Gastroesophageal sphincter (tissue), 4 donors: ENCODE results near the gene STOX2. TPM values are rescaled to one million over a fixed set of nuclear protein-coding genes. Genes with fewer than 3 reads are reported as not detected.
"Not testable (repeated sequence)": the region's sequence is repeated elsewhere in the genome, so short reads cannot be mapped to it uniquely, and the experiment has no call there.

Experiments used
- ATAC-seq: fragments of 150-250 bp; one replicate; pipeline ENCODE4 v1.9.1; 2016; ENCODE audit warnings: mild to moderate bottlenecking, moderate library complexity
- H3K27ac ChIP-seq, 4 donors: fragments of 200-600 bp; sonication (generic) in 3 of 4; 1 replicate in 3 of 4; 2 replicates in 1 of 4; pipeline ENCODE4 v1.5.1; 2016 to 2019
- H3K27me3 ChIP-seq: fragments of 200-600 bp; sonication (generic); one replicate; pipeline ENCODE4 v1.5.1; 2019
- H3K36me3 ChIP-seq, 2 donors: fragments of 200-600 bp; sonication (generic); one replicate each; pipeline ENCODE4 v1.5.1; 2019; ENCODE audit warnings: control low read depth in 1 of 2
- H3K4me1 ChIP-seq, 3 donors: fragments of 200-600 bp; sonication (generic); 1 replicate in 2 of 3; 2 replicates in 1 of 3; pipeline ENCODE4 v1.5.1; 2016 to 2019; ENCODE audit warnings: control low read depth in 2 of 3
- H3K4me3 ChIP-seq, 2 donors: fragments of 200-600 bp; sonication (generic); one replicate each; pipeline ENCODE4 v1.5.1; 2019; ENCODE audit warnings: mild to moderate bottlenecking in 1 of 2, moderate library complexity in 1 of 2
- H3K9me3 ChIP-seq, 3 donors: fragments of 200-600 bp; sonication (generic); one replicate each; pipeline ENCODE4 v1.5.1; 2017 to 2019; ENCODE audit warnings: control low read depth in 2 of 3
- CTCF ChIP-seq, 4 experiments: fragments of 200-600 bp in 2 of 4; fragments of 450-650 bp in 2 of 4; sonication (generic) in 1 of 4; IDR thresholded peaks; one replicate each; pipeline ENCODE4 v1.5.1; 2017 to 2019; ENCODE audit warnings: antibody characterized with exemption in 4 of 4, mild to moderate bottlenecking in 2 of 4, moderate library complexity in 2 of 4
- EP300 ChIP-seq: sonication (generic); formaldehyde crosslinking; IDR thresholded peaks from one replicate; pipeline ENCODE4 v1.6.1; 2017; ENCODE audit warnings: antibody characterized with exemption, mild to moderate bottlenecking
- POLR2A ChIP-seq, 2 donors: fragments of 450-650 bp; IDR thresholded peaks; one replicate each; pipeline ENCODE4 v1.6.1; 2017; ENCODE audit warnings: antibody characterized with exemption in 2 of 2, mild to moderate bottlenecking in 2 of 2, moderate library complexity in 1 of 2
- POLR2AphosphoS5 ChIP-seq: sonication (generic); formaldehyde crosslinking; IDR thresholded peaks from one replicate; pipeline ENCODE4 v1.6.1; 2017; ENCODE audit warnings: antibody characterized with exemption
- WGBS, 2 donors: methylation state at CpG; one replicate each; pipeline ENCODE4 v1.1.5; 2018; ENCODE audit warnings: low coverage in 1 of 2; 5-methylcytosine and 5-hydroxymethylcytosine counted together
- total RNA-seq, 4 donors: library from RNA; depleted of rRNA; stranded (reverse); fragments of >200 nt; gene quantifications; one replicate each; pipeline ENCODE4 v1.1.0, GENCODE V29; 2016

The STOX2 gene
- total RNA-seq, 4 donors from 2014 or later: 7.5 to 25.4 (median 11.2) TPM

DNA sequence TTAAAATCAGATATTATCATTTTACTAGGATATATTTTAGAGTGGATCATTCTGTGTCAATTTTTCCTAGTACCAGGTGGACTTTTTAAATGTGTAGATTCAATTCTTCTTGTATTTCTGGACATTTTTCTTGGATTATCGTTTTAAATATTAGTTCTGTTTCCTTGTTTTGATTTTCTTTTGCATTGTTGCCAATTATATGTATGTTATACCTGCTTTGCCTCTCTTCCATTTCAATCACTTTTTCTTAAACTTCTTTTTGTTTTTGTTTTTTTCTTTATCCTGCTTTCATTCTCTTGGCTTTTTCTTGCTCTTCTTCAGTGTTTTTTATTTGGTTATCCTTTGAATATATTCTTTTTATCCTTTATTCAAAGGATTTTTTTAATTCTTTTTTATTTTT, 141.0 kb downstream of the STOX2 start:
- Histone ChIP-seq H3K36me3 (no peaks in the 10 kb centered on the region), H3K27ac (no peak overlapping the region), H3K27me3 (peaks cover 4% of the 10 kb centered on the region), H3K4me3 (no peak overlapping the region), H3K9me3 (peaks cover 0 to 30% (median 0%) of the 10 kb centered on the region in 3 donors), H3K4me1 (no peaks in the 10 kb centered on the region)
- WGBS, 2 donors: 69% methylated on average over 1 of the region's 1 CpG; no CpG with 5 or more reads in 1 of the 2 donors
- no peak for ATAC-seq
- no peak for TF ChIP-seq CTCF (IDR thresholded peaks at IDR 0.05)
- no peak for TF ChIP-seq POLR2AphosphoS5
- no peak for TF ChIP-seq POLR2A (IDR thresholded peaks at IDR 0.05)
- no peak for TF ChIP-seq EP300

- not testable (repeated sequence) for H3K4me1 ChIP-seq, ATAC-seq, H3K27ac ChIP-seq, H3K27me3 ChIP-seq, H3K36me3 ChIP-seq, H3K4me3 ChIP-seq
- peaks cover 0 to 19% (median 0%) of the 10 kb centered on the region in 3 donors for H3K9me3 ChIP-seq
- 96% methylated on average over 3 of the region's 4 CpGs for WGBS, 2 donors
Observed at GRCh38 chr4:184051262-184051661, 146.2 kb downstream of the STOX2 start.

DNA sequence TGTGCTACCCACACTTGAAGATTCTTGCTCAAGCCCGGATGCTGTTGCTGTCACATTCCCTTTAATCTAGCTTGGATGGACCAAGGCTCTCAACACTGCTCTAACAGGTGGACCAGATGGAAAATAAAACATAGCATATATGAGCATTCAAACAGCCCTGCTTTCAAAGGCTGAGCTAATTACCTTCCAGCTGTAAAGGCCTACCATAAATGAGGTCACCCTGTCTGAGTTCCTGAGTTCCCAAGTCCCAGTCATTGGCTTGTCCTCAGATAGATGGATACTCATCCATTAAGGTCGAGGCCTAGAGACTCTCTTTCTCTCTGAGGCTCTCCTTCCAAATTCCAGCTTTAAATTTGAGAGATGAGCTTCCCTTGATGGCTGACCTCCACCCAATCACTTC, 147.5 kb downstream of the STOX2 start:
- H3K4me1 ChIP-seq: no peaks in the 10 kb centered on the region
- no peak overlapping the region for H3K27ac ChIP-seq
- H3K27me3 ChIP-seq: no peaks in the 10 kb centered on the region
- no peak for ATAC-seq
- WGBS, 2 donors: 71 to 100% methylated on average over 1 of the region's 2 CpGs
- H3K4me3 ChIP-seq: no peak overlapping the region
- H3K36me3 ChIP-seq: no peaks in the 10 kb centered on the region
- peaks cover 0 to 7% (median 0%) of the 10 kb centered on the region in 3 donors for H3K9me3 ChIP-seq
- TF ChIP-seq CTCF (IDR thresholded peaks at IDR 0.05) (no peak), POLR2AphosphoS5 (no peak), EP300 (no peak), POLR2A (IDR thresholded peaks at IDR 0.05) (no peak)

DNA sequence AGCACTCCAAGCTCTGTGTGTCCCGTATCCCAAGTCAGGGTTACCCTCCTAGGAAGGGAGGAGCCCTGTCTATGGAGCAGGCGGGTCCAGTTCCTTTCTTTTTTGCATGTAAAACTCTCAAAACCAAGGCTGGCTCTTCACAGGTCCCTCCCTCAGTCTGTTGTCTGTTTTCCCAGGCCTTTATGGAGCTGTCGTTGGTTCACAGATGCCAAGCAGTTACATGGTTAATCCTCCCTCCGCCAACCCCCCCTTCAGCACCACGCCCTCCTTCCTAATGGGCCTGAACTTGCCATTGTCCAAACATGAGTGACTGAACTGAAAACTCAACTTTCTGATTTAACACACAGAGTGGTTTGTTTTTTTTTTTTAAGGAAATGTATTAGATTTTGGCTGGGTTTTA, 148.3 kb downstream of the STOX2 start:
- no peaks in the 10 kb centered on the region for H3K4me1 ChIP-seq
- ATAC-seq: no peak
- no peak overlapping the region for H3K4me3 ChIP-seq
- no peaks in the 10 kb centered on the region for H3K27me3 ChIP-seq
- TF ChIP-seq POLR2A (IDR thresholded peaks at IDR 0.05) (no peak), CTCF (IDR thresholded peaks at IDR 0.05) (no peak), EP300 (no peak), POLR2AphosphoS5 (no peak)
- 98% methylated on average over 5 of the region's 5 CpGs; no CpG with 5 or more reads in 1 of the 2 donors for WGBS, 2 donors
- no peak overlapping the region for H3K27ac ChIP-seq
- no peaks in the 10 kb centered on the region for H3K36me3 ChIP-seq
- H3K9me3 ChIP-seq: peaks cover 0 to 7% (median 0%) of the 10 kb centered on the region in 3 donors

- no peak overlapping the region for H3K27ac ChIP-seq
- TF ChIP-seq POLR2AphosphoS5 (no peak), POLR2A (IDR thresholded peaks at IDR 0.05) (no peak), CTCF (IDR thresholded peaks at IDR 0.05) (no peak), EP300 (no peak)
- 87% methylated on average over 4 of the region's 14 CpGs; no CpG with 5 or more reads in 1 of the 2 donors for WGBS, 2 donors
Observed at GRCh38 chr4:184056877-184057276, 151.8 kb downstream of the STOX2 start.

More at GRCh38 chr4:184056877-184057276, 151.8 kb downstream of the STOX2 start:
- ATAC-seq: no peak
- Histone ChIP-seq H3K4me1 (no peaks in the 10 kb centered on the region), H3K4me3 (no peak overlapping the region), H3K36me3 (no peaks in the 10 kb centered on the region), H3K27me3 (no peaks in the 10 kb centered on the region), H3K9me3 (no peaks in the 10 kb centered on the region)
